ENCODE results near the gene FBN2. TPM values are rescaled to one million over a fixed set of nuclear protein-coding genes. Genes with fewer than 3 reads are reported as not detected.

Gene FBN2
- total RNA-seq, 1 experiment from 2014 or later = 0.42 TPM

- Histone ChIP-seq H4K20me1 (ENCODE audit: insufficient read depth) (no peaks in the 10 kb centered on the region), H3K4me2 (ENCODE audit: low read length) (no peak overlapping the region), H3K4me1 (ENCODE audit: control insufficient read depth in 1 of 2, insufficient read depth in 2 of 2, low read length in 2 of 2) (no peaks in the 10 kb centered on the region), H3K27me3 (ENCODE audit: insufficient read depth, low read length) (no peaks in the 10 kb centered on the region), H2AFZ (ENCODE audit: low read depth, low read length, poor library complexity, severe bottlenecking) (no peak overlapping the region), H3K9me2 (ENCODE audit: insufficient read depth) (no peaks in the 10 kb centered on the region), H3K4me3 (replicated peaks in 1 of 2; ENCODE audit: low read depth in 1 of 2, low read length in 2 of 2) (no peak overlapping the region), H3K27ac (ENCODE audit: low read depth, low read length) (no peak overlapping the region), H3K9me3 (ENCODE audit: control insufficient read depth in 1 of 2, insufficient read depth in 1 of 2, low read depth in 1 of 2, low read length in 2 of 2) (no peaks in the 10 kb centered on the region), H3K79me2 (ENCODE audit: insufficient read depth, low read length) (no peaks in the 10 kb centered on the region), H3K36me3 (ENCODE audit: control insufficient read depth in 1 of 2, insufficient read depth in 2 of 2, low read length in 2 of 2) (no peaks in the 10 kb centered on the region), H3K9ac (ENCODE audit: low read length) (no peak overlapping the region)
- TF ChIP-seq POLR2A (IDR thresholded peaks at IDR 0.05; ENCODE audit: borderline replicate concordance, extremely low read depth, insufficient read depth, insufficient read length) (no peak), POLR2AphosphoS5 (IDR thresholded peaks at IDR 0.05; ENCODE audit: low read depth, low read length) (no peak), CEBPB (IDR thresholded peaks at IDR 0.05; ENCODE audit: low read depth) (no peak), ELF1 (IDR thresholded peaks at IDR 0.05; ENCODE audit: borderline replicate concordance, low read depth) (no peak), JUND (IDR thresholded peaks at IDR 0.05) (no peak), FOSL1 (IDR thresholded peaks at IDR 0.05; ENCODE audit: low read depth) (no peak)
- CTCF ChIA-PET = no interaction called here
- BruUV-seq (replicated peaks) = no TSS peak
- RAD21 ChIA-PET (ENCODE audit: low non-redundant PET in 1 of 2, low total read pairs in 2 of 2, uncharacterized antibody in 2 of 2, unreplicated experiment in 2 of 2) = no interaction called here
- ATAC-seq (no peak), DNase-seq (ENCODE audit: low read depth, low spot score) (no peak)
- POLR2A ChIA-PET = no interaction called here
- intact Hi-C loops (cut with micrococcal nuclease) = no loop called here
Observed at GRCh38 chr5:128472919-128473318, 65.1 kb downstream of the FBN2 start.

- Histone ChIP-seq H3K9me2 (ENCODE audit: insufficient read depth) (no peaks in the 10 kb centered on the region), H3K4me2 (ENCODE audit: low read length) (no peak overlapping the region), H3K79me2 (ENCODE audit: insufficient read depth, low read length) (no peaks in the 10 kb centered on the region), H3K27me3 (ENCODE audit: insufficient read depth, low read length) (no peaks in the 10 kb centered on the region), H3K36me3 (ENCODE audit: control insufficient read depth in 1 of 2, insufficient read depth in 2 of 2, low read length in 2 of 2) (no peaks in the 10 kb centered on the region), H4K20me1 (ENCODE audit: insufficient read depth) (no peaks in the 10 kb centered on the region), H3K27ac (ENCODE audit: low read depth, low read length) (no peak overlapping the region), H3K9me3 (ENCODE audit: control insufficient read depth in 1 of 2, insufficient read depth in 1 of 2, low read depth in 1 of 2, low read length in 2 of 2) (no peaks in the 10 kb centered on the region), H3K4me1 (ENCODE audit: control insufficient read depth in 1 of 2, insufficient read depth in 2 of 2, low read length in 2 of 2) (no peaks in the 10 kb centered on the region), H2AFZ (ENCODE audit: low read depth, low read length, poor library complexity, severe bottlenecking) (no peak overlapping the region), H3K9ac (ENCODE audit: low read length) (no peak overlapping the region), H3K4me3 (replicated peaks in 1 of 2; ENCODE audit: low read depth in 1 of 2, low read length in 2 of 2) (no peak overlapping the region)
- DNase-seq (ENCODE audit: low read depth, low spot score) (no peak), ATAC-seq (no peak)
- no TSS peak for BruUV-seq (replicated peaks)
- intact Hi-C loops (cut with micrococcal nuclease) = no loop called here
- CTCF ChIA-PET = no interaction called here
- POLR2A ChIA-PET = no interaction called here
- TF ChIP-seq RAD21 (IDR thresholded peaks at IDR 0.05; ENCODE audit: low read depth) = no peak
- no peak for TF ChIP-seq SRF (IDR thresholded peaks at IDR 0.05; ENCODE audit: low read depth)
- TF ChIP-seq CEBPB (IDR thresholded peaks at IDR 0.05; ENCODE audit: low read depth) = no peak
- no peak for TF ChIP-seq JUND (IDR thresholded peaks at IDR 0.05)
- TF ChIP-seq YY1 (IDR thresholded peaks at IDR 0.05; ENCODE audit: extremely low read depth, insufficient replicate concordance, low read depth, low read length) = no peak
- no peak for TF ChIP-seq ATF3 (IDR thresholded peaks at IDR 0.05)
- no peak for TF ChIP-seq SIN3A (IDR thresholded peaks at IDR 0.05; ENCODE audit: low read depth)
- TF ChIP-seq POLR2A (IDR thresholded peaks at IDR 0.05; ENCODE audit: borderline replicate concordance, extremely low read depth, insufficient read depth, insufficient read length) = no peak
- TF ChIP-seq POLR2AphosphoS5 (IDR thresholded peaks at IDR 0.05; ENCODE audit: low read depth, low read length) = no peak
- no peak for TF ChIP-seq EGR1 (IDR thresholded peaks at IDR 0.05; ENCODE audit: low read depth)
- no peak for TF ChIP-seq MAX (IDR thresholded peaks at IDR 0.05)
- no peak for TF ChIP-seq EZH2phosphoT487 (IDR thresholded peaks at IDR 0.05; ENCODE audit: borderline replicate concordance)
- no peak for TF ChIP-seq CTCF (IDR thresholded peaks at IDR 0.05 in 2 of 3, conservative IDR thresholded peaks at IDR 0.05 in 1 of 3; ENCODE audit: borderline replicate concordance in 1 of 3, insufficient read depth in 1 of 3, low read depth in 2 of 3, low read length in 2 of 3)
- no peak for TF ChIP-seq EZH2 (IDR thresholded peaks at IDR 0.05)
- TF ChIP-seq ZFX (IDR thresholded peaks at IDR 0.05) = no peak
- TF ChIP-seq ELF1 (IDR thresholded peaks at IDR 0.05; ENCODE audit: borderline replicate concordance, low read depth) = no peak
- RAD21 ChIA-PET (ENCODE audit: low non-redundant PET in 1 of 2, low total read pairs in 2 of 2, uncharacterized antibody in 2 of 2, unreplicated experiment in 2 of 2) = no interaction called here
Observed at GRCh38 chr5:128472036-128472435, 66.0 kb downstream of the FBN2 start.
